Measurements from ENCODE around the gene WTAP. TPM values are rescaled to one million over a fixed set of nuclear protein-coding genes. Genes with fewer than 3 reads are reported as not detected.
"Not testable (repeated sequence)": the region's sequence is repeated elsewhere in the genome, so short reads cannot be mapped to it uniquely, and the experiment has no call there.

The WTAP gene
- total RNA-seq, 1 experiment from 2014 or later, result 138 TPM

- peaks cover 42 to 46% of the 10 kb centered on the region in 2 experiments for H3K4me1 Mint-ChIP-seq
- no peak overlapping the region for H2AFZ ChIP-seq (ENCODE audit: low read length)
- no peak overlapping the region for H2BK120ac ChIP-seq (ENCODE audit: low read depth, low read length, poor library complexity, severe bottlenecking)
- no peak overlapping the region for H3T11ph ChIP-seq (ENCODE audit: low read length)
- no peak for DNase-seq
- WGBS (ENCODE audit: extremely low coverage, insufficient read length, low lambda C conversion rate), result no CpG with 5 or more reads among the region's 18 CpGs
- H4K20me1 ChIP-seq (ENCODE audit: control insufficient read depth, insufficient read depth, insufficient read length), result no peaks in the 10 kb centered on the region
- no peak overlapping the region for H4K5ac ChIP-seq (ENCODE audit: insufficient read length, low read depth, low read length)
- H3K27me3 ChIP-seq (ENCODE audit: insufficient read depth, low read length), result no peaks in the 10 kb centered on the region
- H4K8ac ChIP-seq (replicated peaks; ENCODE audit: insufficient read length, low read depth, low read length), result no peak overlapping the region
- H3K36me3 Mint-ChIP-seq (ENCODE audit: insufficient read depth in 1 of 3, low read depth in 3 of 3), result peaks cover 48 to 68% (median 67%) of the 10 kb centered on the region in 3 experiments
- H3K4ac ChIP-seq (ENCODE audit: low read depth, low read length), result no peak overlapping the region
- H2BK12ac ChIP-seq (ENCODE audit: insufficient read length, low read depth, low read length), result no peak overlapping the region
- peaks cover 12% of the 10 kb centered on the region; the same call in 1 of the 2 replicates for H3K79me2 ChIP-seq (ENCODE audit: insufficient read depth, low read length)
- no peak for TF ChIP-seq CTCF (conservative IDR thresholded peaks at IDR 0.05)
- H3K23ac ChIP-seq (ENCODE audit: insufficient read length, low read depth, low read length), result no peak overlapping the region
- H3K27ac Mint-ChIP-seq, result peak overlapping the region; percentile 95 to 100 (median 99); a peak in 5 of 7 replicates
- no peak overlapping the region for H2AK5ac ChIP-seq (ENCODE audit: insufficient read length, low read length)
- no peaks in the 10 kb centered on the region; the same call in 1 of the 2 replicates for H3K27me3 Mint-ChIP-seq (ENCODE audit: low read depth)
- no peak overlapping the region for H2BK5ac ChIP-seq (ENCODE audit: insufficient read length, low read length)
- no peak overlapping the region for H3K56ac ChIP-seq (ENCODE audit: insufficient read length, low read depth, low read length)
- no peak overlapping the region for H2BK15ac ChIP-seq (ENCODE audit: low read depth, low read length)
- H2BK20ac ChIP-seq (ENCODE audit: low read depth, low read length, poor library complexity, severe bottlenecking), result no peak overlapping the region
- peak overlapping the region; percentile 64 for H3K4me2 ChIP-seq (ENCODE audit: insufficient read depth, insufficient read length, low read length)
- H3K23me2 ChIP-seq (ENCODE audit: insufficient read length, low read depth, low read length, poor library complexity, severe bottlenecking), result peaks cover 13% of the 10 kb centered on the region
- no peaks in the 10 kb centered on the region for H3K9me3 ChIP-seq (ENCODE audit: control insufficient read depth, low read depth, low read length)
- peak overlapping the region; percentile 94 for H3K9ac ChIP-seq (ENCODE audit: extremely low read depth, insufficient read length, low read length)
- H3K4me3 Mint-ChIP-seq, result peak overlapping the region; percentile 95 to 99
- H3K4me1 ChIP-seq (ENCODE audit: insufficient read depth, low read length), result no peaks in the 10 kb centered on the region
- no peak overlapping the region for H3K27ac ChIP-seq (ENCODE audit: insufficient read length, low read depth, low read length)
- 0 out of 2 replicates have a peak overlapping the region, but pooled peaks have one; percentile 16 for H3K14ac ChIP-seq (ENCODE audit: insufficient read depth, low read length)
- H4K91ac ChIP-seq (ENCODE audit: insufficient read length, low read depth, low read length), result no peak overlapping the region
- no peak overlapping the region for H3K18ac ChIP-seq (ENCODE audit: insufficient read length, low read depth, low read length)
- H3K79me1 ChIP-seq (ENCODE audit: insufficient read depth, low read depth, low read length, poor library complexity, severe bottlenecking), result no peaks in the 10 kb centered on the region
- no peaks in the 10 kb centered on the region for H3K9me3 Mint-ChIP-seq
Observed at GRCh38 chr6:159790956-159791598, 63.8 kb downstream of the WTAP start.

- H2BK120ac ChIP-seq (ENCODE audit: low read depth, low read length, poor library complexity, severe bottlenecking); H3K9ac ChIP-seq (ENCODE audit: extremely low read depth, insufficient read length, low read length); H4K20me1 ChIP-seq (ENCODE audit: control insufficient read depth, insufficient read depth, insufficient read length); H4K5ac ChIP-seq (ENCODE audit: insufficient read length, low read depth, low read length); H2BK20ac ChIP-seq (ENCODE audit: low read depth, low read length, poor library complexity, severe bottlenecking); H3K27me3 ChIP-seq (ENCODE audit: insufficient read depth, low read length); H3K9me3 Mint-ChIP-seq; H3K23ac ChIP-seq (ENCODE audit: insufficient read length, low read depth, low read length); H3K27ac ChIP-seq (ENCODE audit: insufficient read length, low read depth, low read length); H2BK15ac ChIP-seq (ENCODE audit: low read depth, low read length); H4K8ac ChIP-seq (replicated peaks; ENCODE audit: insufficient read length, low read depth, low read length); H4K91ac ChIP-seq (ENCODE audit: insufficient read length, low read depth, low read length); H3K79me1 ChIP-seq (ENCODE audit: insufficient read depth, low read depth, low read length, poor library complexity, severe bottlenecking); H2AK5ac ChIP-seq (ENCODE audit: insufficient read length, low read length); H2BK12ac ChIP-seq (ENCODE audit: insufficient read length, low read depth, low read length); H3K4ac ChIP-seq (ENCODE audit: low read depth, low read length); DNase-seq; H3T11ph ChIP-seq (ENCODE audit: low read length); H3K4me1 ChIP-seq (ENCODE audit: insufficient read depth, low read length); H3K23me2 ChIP-seq (ENCODE audit: insufficient read length, low read depth, low read length, poor library complexity, severe bottlenecking); H3K14ac ChIP-seq (ENCODE audit: insufficient read depth, low read length); H3K4me2 ChIP-seq (ENCODE audit: insufficient read depth, insufficient read length, low read length); H3K9me3 ChIP-seq (ENCODE audit: control insufficient read depth, low read depth, low read length); H3K27me3 Mint-ChIP-seq (ENCODE audit: low read depth); H3K56ac ChIP-seq (ENCODE audit: insufficient read length, low read depth, low read length); H2AFZ ChIP-seq (ENCODE audit: low read length); H3K79me2 ChIP-seq (ENCODE audit: insufficient read depth, low read length); H2BK5ac ChIP-seq (ENCODE audit: insufficient read length, low read length); H3K18ac ChIP-seq (ENCODE audit: insufficient read length, low read depth, low read length): not testable (repeated sequence)
- peak overlapping the region in 1 of 2 experiments; percentile 37; a peak in 2 of 5 replicates for H3K4me3 Mint-ChIP-seq
- peak overlapping the region in 2 of 3 experiments; percentile 69 to 92; a peak in 4 of 7 replicates for H3K27ac Mint-ChIP-seq
- no CpG with 5 or more reads among the region's 8 CpGs for WGBS (ENCODE audit: extremely low coverage, insufficient read length, low lambda C conversion rate)
- H3K4me1 Mint-ChIP-seq, result peaks cover 26 to 32% of the 10 kb centered on the region in 2 experiments
- peaks cover 30 to 72% (median 64%) of the 10 kb centered on the region in 3 experiments; a peak in 6 of 7 replicates for H3K36me3 Mint-ChIP-seq (ENCODE audit: insufficient read depth in 1 of 3, low read depth in 3 of 3)
Observed at GRCh38 chr6:159794976-159795375, 67.7 kb downstream of the WTAP start.

Measured in H9 (cell line).